ENCODE data around the gene CEP290. TPM values are rescaled to one million over a fixed set of nuclear protein-coding genes. Genes with fewer than 3 reads are reported as not detected.

The CEP290 gene
- total RNA-seq, 2 donors from 2014 or later, result 19.1 to 34.8 TPM

GRCh38 chr12:88058719-88059077 is 83.2 kb downstream of the CEP290 start:
- Mint-ChIP-seq H3K27ac (no peak overlapping the region), H3K36me3 (ENCODE audit: low read depth) (peaks cover 22% of the 10 kb centered on the region), H3K4me1 (no peaks in the 10 kb centered on the region), H3K4me3 (no peak overlapping the region), H3K27me3 (ENCODE audit: insufficient read depth) (no peaks in the 10 kb centered on the region), H3K9me3 (no peaks in the 10 kb centered on the region)
- peaks cover 29% of the 10 kb centered on the region for H3K36me3 ChIP-seq (ENCODE audit: control insufficient read depth, insufficient read depth, low read length)
- H3K4me1 ChIP-seq (ENCODE audit: control insufficient read depth, insufficient read depth, low read length), result no peaks in the 10 kb centered on the region
- no peaks in the 10 kb centered on the region for H3K9me3 ChIP-seq (ENCODE audit: control insufficient read depth, low read length)
- no peak for DNase-seq
- no peak overlapping the region for H3K4me3 ChIP-seq (ENCODE audit: low read length)
- WGBS, 2 experiments (ENCODE audit: insufficient coverage in 1 of 2, insufficient read length in 1 of 2), result 100% methylated on average over 1 of the region's 1 CpG; no CpG with 5 or more reads in 1 of the 2 experiments
- H3K27ac ChIP-seq (ENCODE audit: low read depth, low read length), result no peak overlapping the region
- TF ChIP-seq CTCF (conservative IDR thresholded peaks at IDR 0.05), result no peak
- no peak overlapping the region for H3K9ac ChIP-seq (ENCODE audit: extremely low read depth, low read length, poor library complexity, severe bottlenecking)
- H3K27me3 ChIP-seq (ENCODE audit: control insufficient read depth, insufficient read depth, low read length, poor library complexity, severe bottlenecking), result no peaks in the 10 kb centered on the region

DNA sequence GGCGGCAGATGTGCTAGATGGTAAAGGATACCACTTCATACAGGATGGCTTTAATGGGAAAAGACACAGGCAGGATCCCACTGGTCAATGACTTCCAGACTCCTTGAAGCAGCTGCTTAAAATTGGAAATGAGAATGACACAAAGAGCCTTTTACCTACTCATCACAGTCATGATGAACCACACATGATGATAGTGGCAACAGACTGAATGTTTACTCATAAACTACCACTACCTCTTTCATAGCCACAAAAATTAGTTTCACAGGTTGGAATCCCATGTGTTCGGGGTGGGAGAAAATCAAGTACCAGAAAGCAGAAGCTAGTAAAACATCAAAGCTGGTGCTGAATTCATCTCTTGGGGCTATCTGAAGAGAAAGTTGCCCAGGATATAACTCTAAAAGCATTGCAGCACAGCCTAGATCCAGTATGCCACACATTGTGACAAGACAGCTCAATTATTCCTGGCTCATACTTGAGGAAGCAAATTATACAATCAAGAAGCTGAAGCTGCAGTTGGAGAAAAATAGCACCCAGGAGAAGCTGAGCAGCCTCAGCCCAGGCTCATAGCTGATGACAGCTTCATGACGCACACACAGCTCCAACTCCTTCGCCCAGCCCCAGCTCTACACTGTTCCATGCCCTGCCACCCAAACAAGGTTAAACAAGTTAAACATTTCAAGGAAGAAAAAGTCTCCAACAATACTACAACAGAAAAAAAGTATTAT is 83.7 kb downstream of the CEP290 start:
- Histone ChIP-seq H3K27ac (ENCODE audit: low read depth, low read length) (no peak overlapping the region), H3K9me3 (ENCODE audit: control insufficient read depth, low read length) (no peaks in the 10 kb centered on the region), H3K9ac (ENCODE audit: extremely low read depth, low read length, poor library complexity, severe bottlenecking) (no peak overlapping the region), H3K4me3 (ENCODE audit: low read length) (no peak overlapping the region), H3K27me3 (ENCODE audit: control insufficient read depth, insufficient read depth, low read length, poor library complexity, severe bottlenecking) (no peaks in the 10 kb centered on the region), H3K4me1 (ENCODE audit: control insufficient read depth, insufficient read depth, low read length) (no peaks in the 10 kb centered on the region), H3K36me3 (ENCODE audit: control insufficient read depth, insufficient read depth, low read length) (peaks cover 29% of the 10 kb centered on the region)
- no peak for TF ChIP-seq CTCF (conservative IDR thresholded peaks at IDR 0.05)
- Mint-ChIP-seq H3K4me3 (no peak overlapping the region), H3K27ac (no peak overlapping the region), H3K4me1 (no peaks in the 10 kb centered on the region), H3K27me3 (ENCODE audit: insufficient read depth) (no peaks in the 10 kb centered on the region), H3K9me3 (no peaks in the 10 kb centered on the region), H3K36me3 (ENCODE audit: low read depth) (peaks cover 22% of the 10 kb centered on the region)
- WGBS, 2 experiments (ENCODE audit: insufficient coverage in 1 of 2, insufficient read length in 1 of 2), result 91 to 100% methylated on average over 1 to 4 of the region's 4 CpGs
- no peak for DNase-seq

DNA sequence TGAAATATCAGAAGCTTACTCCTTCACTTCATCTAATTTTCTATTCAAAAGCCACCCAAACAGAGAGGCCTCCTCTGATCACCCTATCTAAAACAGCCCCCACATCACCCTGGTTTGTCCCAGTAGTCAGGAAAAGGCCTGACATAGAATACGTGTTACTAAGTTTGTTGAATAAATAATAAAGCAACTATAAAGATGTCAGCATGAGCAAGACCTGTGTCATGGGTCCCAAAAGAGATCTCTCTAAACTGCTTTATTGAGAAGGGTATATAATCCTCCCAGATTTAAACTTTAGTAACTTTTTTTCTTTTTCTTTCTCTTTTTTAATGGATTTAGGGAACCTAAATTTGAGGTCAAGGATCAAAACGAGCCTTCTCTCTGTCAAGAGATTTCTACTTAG is 85.3 kb downstream of the CEP290 start:
- WGBS, 2 experiments (ENCODE audit: insufficient coverage in 1 of 2, insufficient read length in 1 of 2), result 88 to 97% methylated on average over 1 to 2 of the region's 2 CpGs
- Mint-ChIP-seq H3K36me3 (ENCODE audit: low read depth) (peaks cover 20% of the 10 kb centered on the region), H3K27ac (no peak overlapping the region), H3K4me3 (no peak overlapping the region), H3K9me3 (no peaks in the 10 kb centered on the region), H3K4me1 (no peaks in the 10 kb centered on the region), H3K27me3 (ENCODE audit: insufficient read depth) (no peaks in the 10 kb centered on the region)
- Histone ChIP-seq H3K27me3 (ENCODE audit: control insufficient read depth, insufficient read depth, low read length, poor library complexity, severe bottlenecking) (no peaks in the 10 kb centered on the region), H3K4me3 (ENCODE audit: low read length) (no peak overlapping the region), H3K9ac (ENCODE audit: extremely low read depth, low read length, poor library complexity, severe bottlenecking) (no peak overlapping the region), H3K9me3 (ENCODE audit: control insufficient read depth, low read length) (no peaks in the 10 kb centered on the region), H3K27ac (ENCODE audit: low read depth, low read length) (no peak overlapping the region), H3K4me1 (ENCODE audit: control insufficient read depth, insufficient read depth, low read length) (no peaks in the 10 kb centered on the region), H3K36me3 (ENCODE audit: control insufficient read depth, insufficient read depth, low read length) (peaks cover 24% of the 10 kb centered on the region)
- TF ChIP-seq CTCF (conservative IDR thresholded peaks at IDR 0.05), result no peak
- DNase-seq, result no peak

Measured in endodermal cell (in vitro differentiated cells).